Kidney (tissue), 14 donors: ENCODE data around the gene NDST1. TPM values are rescaled to one million over a fixed set of nuclear protein-coding genes. Genes with fewer than 3 reads are reported as not detected.

ENCODE experiments used
- DNase-seq, 5 donors: peaks; one replicate each; pipeline ENCODE4 v3.0.0-alpha.2; 2013 to 2020
- FAIRE-seq: peaks from 2 replicates; lab custom pipeline; 2012; peaks lifted over from hg19 to GRCh38; lab: Jason Lieb, UNC
- H3K27ac ChIP-seq, 2 donors: one replicate each; pipeline ENCODE4 v1.7.0; 2013; ENCODE audit warnings: low read depth in 2 of 2, low read length in 2 of 2, inconsistent platforms in 1 of 2
- H3K27me3 ChIP-seq: one replicate; pipeline ENCODE4 v1.7.1; 2013; ENCODE audit warnings: low read length, inconsistent platforms; ENCODE audit not compliant: control insufficient read depth, insufficient read depth
- H3K36me3 ChIP-seq, 3 donors: one replicate each; pipeline versions ENCODE4 v1.7.0 to v1.7.1; 2013; ENCODE audit warnings: low read length in 3 of 3, control low read depth in 1 of 3, inconsistent platforms in 1 of 3; ENCODE audit not compliant: insufficient read depth in 3 of 3, control insufficient read depth in 2 of 3
- H3K4me1 ChIP-seq, 3 donors: one replicate each; pipeline versions ENCODE4 v1.7.0 to v1.7.1; 2013; ENCODE audit warnings: low read length in 3 of 3, inconsistent platforms in 1 of 3, low read depth in 1 of 3; ENCODE audit not compliant: control insufficient read depth in 2 of 3, insufficient read depth in 2 of 3
- H3K4me3 ChIP-seq, 3 donors: one replicate each; pipeline versions ENCODE4 v1.7.0 to v1.8.1; 2013; ENCODE audit warnings: low read length in 3 of 3, control low read depth in 1 of 3, inconsistent platforms in 1 of 3
- H3K9ac ChIP-seq, 3 donors: one replicate each; pipeline versions ENCODE4 v1.7.0 to v1.7.1; 2013; ENCODE audit warnings: low read length in 3 of 3, control low read depth in 1 of 3, inconsistent platforms in 1 of 3
- H3K9me3 ChIP-seq, 3 donors: one replicate each; pipeline versions ENCODE4 v1.7.0 to v1.7.1; 2013; ENCODE audit warnings: low read length in 3 of 3, control low read depth in 1 of 3, inconsistent platforms in 1 of 3; ENCODE audit not compliant: control insufficient read depth in 2 of 3, insufficient read depth in 1 of 3
- intact Hi-C: fragments of 100-400 bp; cut with DNase I; formaldehyde crosslinking; loops from one replicate; pipeline ENCODE4 v1.11.1; 2022
- polyA plus RNA-seq: library from polyadenylated mRNA; stranded (reverse); fragments of 350-450 nt; fragmentation: Illumina TruSeq; extraction: RNeasy Lipid Tissue Mini Kit (QIAGEN cat#74804); gene quantifications from one replicate; pipeline ENCODE4 v1.2.3, GENCODE V29; 2014; ENCODE audit warnings: low read depth, low replicate concordance; ENCODE audit not compliant: insufficient read depth
- total RNA-seq: library from RNA; stranded (reverse); fragmentation: NEBNext Ultra II Directional; extraction: Animal tissue kit (Norgen Biotek cat#: 25700); gene quantifications from one replicate; pipeline ENCODE4 v1.2.1, GENCODE V29; 2021
- TF ChIP-seq, protein P1 (sequence below): IDR thresholded peaks from 3 replicates; pipeline ENCODE4 v1.5.1; 2012; ENCODE audit warnings: mild to moderate bottlenecking, moderate library complexity, borderline replicate concordance; ENCODE audit not compliant: insufficient read depth; ENCODE audit errors: extremely low read depth
- donor health status: control.
- donor health status: control.
- donor health status: control.
- donor health status: control.
- donor health status: control.
- donor health status: DM: yes; HTN: yes; CAD: no.
- donor health status: Normal renal cell carcinoma (clear cell type).

NDST1 gene
- total and polyA plus RNA-seq, 2 donors from 2014 or later: 11.7 to 60.7 TPM

GRCh38 chr5:150520747-150521521, 13.0 kb downstream of the NDST1 start:
- Histone ChIP-seq H3K27me3 (no peaks in the 10 kb centered on the region), H3K9me3 (no peaks in the 10 kb centered on the region), H3K27ac (no peak overlapping the region), H3K4me3 (no peak overlapping the region), H3K36me3 (peaks cover 2 to 6% (median 5%) of the 10 kb centered on the region in 3 donors), H3K4me1 (peaks cover 0 to 16% (median 14%) of the 10 kb centered on the region in 3 donors), H3K9ac (no peak overlapping the region)
- TF ChIP-seq, protein P1, sequence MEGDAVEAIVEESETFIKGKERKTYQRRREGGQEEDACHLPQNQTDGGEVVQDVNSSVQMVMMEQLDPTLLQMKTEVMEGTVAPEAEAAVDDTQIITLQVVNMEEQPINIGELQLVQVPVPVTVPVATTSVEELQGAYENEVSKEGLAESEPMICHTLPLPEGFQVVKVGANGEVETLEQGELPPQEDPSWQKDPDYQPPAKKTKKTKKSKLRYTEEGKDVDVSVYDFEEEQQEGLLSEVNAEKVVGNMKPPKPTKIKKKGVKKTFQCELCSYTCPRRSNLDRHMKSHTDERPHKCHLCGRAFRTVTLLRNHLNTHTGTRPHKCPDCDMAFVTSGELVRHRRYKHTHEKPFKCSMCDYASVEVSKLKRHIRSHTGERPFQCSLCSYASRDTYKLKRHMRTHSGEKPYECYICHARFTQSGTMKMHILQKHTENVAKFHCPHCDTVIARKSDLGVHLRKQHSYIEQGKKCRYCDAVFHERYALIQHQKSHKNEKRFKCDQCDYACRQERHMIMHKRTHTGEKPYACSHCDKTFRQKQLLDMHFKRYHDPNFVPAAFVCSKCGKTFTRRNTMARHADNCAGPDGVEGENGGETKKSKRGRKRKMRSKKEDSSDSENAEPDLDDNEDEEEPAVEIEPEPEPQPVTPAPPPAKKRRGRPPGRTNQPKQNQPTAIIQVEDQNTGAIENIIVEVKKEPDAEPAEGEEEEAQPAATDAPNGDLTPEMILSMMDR: no peak
- intact Hi-C loops: no loop called here
- FAIRE-seq (no peak), DNase-seq (no peak)

GRCh38 chr5:150521522-150521817, 13.5 kb downstream of the NDST1 start:
- DNase-seq (no peak), FAIRE-seq (no peak)
- H3K9ac ChIP-seq: no peak overlapping the region
- peaks cover 0 to 16% (median 10%) of the 10 kb centered on the region in 3 donors for H3K4me1 ChIP-seq
- TF ChIP-seq, protein P1: no peak
- no peak overlapping the region for H3K27ac ChIP-seq
- H3K36me3 ChIP-seq: peaks cover 2 to 6% (median 5%) of the 10 kb centered on the region in 3 donors
- intact Hi-C loops: no loop called here
- H3K9me3 ChIP-seq: no peaks in the 10 kb centered on the region
- H3K4me3 ChIP-seq: no peak overlapping the region
- H3K27me3 ChIP-seq: no peaks in the 10 kb centered on the region

DNA sequence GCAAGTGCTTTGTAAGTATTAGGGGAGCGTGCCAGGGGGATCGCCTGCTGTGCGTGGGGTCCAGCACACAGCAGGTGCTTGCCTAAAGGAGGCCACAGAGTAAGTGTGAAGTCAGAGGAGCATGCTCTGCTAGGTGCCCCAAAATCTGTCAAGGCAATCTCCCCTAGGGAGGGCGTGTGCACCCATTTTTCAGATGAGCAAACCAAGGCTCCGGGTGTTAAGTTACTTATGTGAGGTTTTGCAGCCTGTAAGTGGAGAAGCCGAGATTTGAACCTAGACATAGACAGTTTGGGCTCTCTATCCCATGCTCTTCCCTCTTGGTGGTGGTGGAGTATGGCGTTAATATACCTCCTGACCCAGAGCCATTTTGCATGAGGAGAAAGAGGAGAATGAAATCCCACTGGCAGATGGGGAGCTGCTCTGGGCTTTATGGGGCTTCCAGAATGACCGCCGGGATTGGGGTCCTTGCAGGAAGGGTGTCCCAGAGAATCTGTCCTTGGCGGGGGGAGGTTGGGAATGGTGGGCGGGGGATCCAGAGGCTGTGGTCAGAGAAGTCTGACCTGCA, 14.1 kb downstream of the NDST1 start:
- Histone ChIP-seq H3K4me3 (no peak overlapping the region), H3K9ac (no peak overlapping the region), H3K27ac (no peak overlapping the region), H3K9me3 (no peaks in the 10 kb centered on the region), H3K4me1 (peaks cover 0 to 14% (median 8%) of the 10 kb centered on the region in 3 donors), H3K27me3 (no peaks in the 10 kb centered on the region), H3K36me3 (peaks cover 2 to 6% (median 5%) of the 10 kb centered on the region in 3 donors)
- no peak for DNase-seq
- TF ChIP-seq, protein P1: no peak
- no peak for FAIRE-seq
- intact Hi-C loops: no loop called here
